ENCODE results near the gene L3MBTL4.

L3MBTL4 gene

GRCh38 chr18:5951515-5952091 lies 463.1 kb downstream of the L3MBTL4 start:
- no peak for DNase-seq (ENCODE audit: low read depth)
- TF ChIP-seq CTCF (IDR thresholded peaks at IDR 0.05; ENCODE audit: low read length, missing control alignments): no peak
- H3K4me3 ChIP-seq (replicated peaks; ENCODE audit: low read depth, low read length): no peak overlapping the region

GRCh38 chr18:5948781-5949180 lies 465.9 kb downstream of the L3MBTL4 start:
- no peak for DNase-seq (ENCODE audit: low read depth)
- no peak overlapping the region for H3K4me3 ChIP-seq (replicated peaks; ENCODE audit: low read depth, low read length)
- no peak for TF ChIP-seq CTCF (IDR thresholded peaks at IDR 0.05; ENCODE audit: low read length, missing control alignments)

DNA sequence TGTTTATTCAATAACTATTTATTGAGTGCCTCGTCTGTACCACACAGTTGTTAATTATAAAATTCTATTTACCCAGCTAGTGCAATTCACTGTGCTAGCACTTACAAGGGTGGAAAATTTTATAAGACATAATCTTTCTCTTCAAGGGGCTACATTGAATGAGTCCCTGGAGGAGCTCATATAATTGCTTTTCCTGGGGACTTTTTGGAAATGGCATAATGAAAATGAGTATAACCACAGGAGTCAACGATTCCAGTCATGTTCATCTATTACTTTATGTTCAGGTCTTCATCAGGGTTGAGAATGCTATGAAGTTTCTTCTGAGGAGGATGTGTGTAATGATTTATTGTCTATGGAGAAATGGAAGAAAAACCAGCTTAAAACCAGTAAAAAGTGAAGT lies 466.5 kb downstream of the L3MBTL4 start:
- DNase-seq (ENCODE audit: low read depth): no peak

GRCh38 chr18:5944448-5944847 lies 470.3 kb downstream of the L3MBTL4 start:
- no peak for DNase-seq (ENCODE audit: low read depth)
- H3K4me3 ChIP-seq (replicated peaks; ENCODE audit: low read depth, low read length): no peak overlapping the region
- no peak for TF ChIP-seq CTCF (IDR thresholded peaks at IDR 0.05; ENCODE audit: low read length, missing control alignments)

More for the DNA sequence above, 466.5 kb downstream of the L3MBTL4 start:
- H3K4me3 ChIP-seq (replicated peaks; ENCODE audit: low read depth, low read length): no peak overlapping the region
- TF ChIP-seq CTCF (IDR thresholded peaks at IDR 0.05; ENCODE audit: low read length, missing control alignments): no peak

DNA sequence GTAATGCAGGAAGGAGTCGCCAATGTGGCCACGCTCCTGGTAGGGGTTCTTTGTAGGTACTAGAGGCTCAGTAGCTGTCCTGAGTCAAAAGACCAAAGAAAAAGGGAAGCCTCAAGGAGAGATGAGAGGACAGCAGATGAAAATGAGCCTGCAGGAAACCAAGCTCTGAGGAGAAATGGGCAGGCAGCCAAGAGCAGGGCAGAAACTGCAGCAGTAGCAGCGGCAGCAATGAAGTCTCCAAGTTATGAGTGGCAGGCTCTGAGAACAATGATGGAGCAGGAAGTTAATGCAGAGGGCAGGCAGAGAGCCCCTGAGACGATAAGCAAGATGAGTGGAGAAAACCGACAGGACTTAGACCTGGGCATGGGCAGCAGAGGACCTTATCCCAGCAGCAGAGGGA lies 471.2 kb downstream of the L3MBTL4 start:
- no peak for TF ChIP-seq CTCF (IDR thresholded peaks at IDR 0.05; ENCODE audit: low read length, missing control alignments)

GRCh38 chr18:5942591-5942990 lies 472.1 kb downstream of the L3MBTL4 start:
- H3K4me3 ChIP-seq (replicated peaks; ENCODE audit: low read depth, low read length): no peak overlapping the region
- no peak for TF ChIP-seq CTCF (IDR thresholded peaks at IDR 0.05; ENCODE audit: low read length, missing control alignments)
- no peak for DNase-seq (ENCODE audit: low read depth)

More for the DNA sequence above, 471.2 kb downstream of the L3MBTL4 start:
- peak; percentile 17 for DNase-seq (ENCODE audit: low read depth)
- H3K4me3 ChIP-seq (replicated peaks; ENCODE audit: low read depth, low read length): no peak overlapping the region

DNA sequence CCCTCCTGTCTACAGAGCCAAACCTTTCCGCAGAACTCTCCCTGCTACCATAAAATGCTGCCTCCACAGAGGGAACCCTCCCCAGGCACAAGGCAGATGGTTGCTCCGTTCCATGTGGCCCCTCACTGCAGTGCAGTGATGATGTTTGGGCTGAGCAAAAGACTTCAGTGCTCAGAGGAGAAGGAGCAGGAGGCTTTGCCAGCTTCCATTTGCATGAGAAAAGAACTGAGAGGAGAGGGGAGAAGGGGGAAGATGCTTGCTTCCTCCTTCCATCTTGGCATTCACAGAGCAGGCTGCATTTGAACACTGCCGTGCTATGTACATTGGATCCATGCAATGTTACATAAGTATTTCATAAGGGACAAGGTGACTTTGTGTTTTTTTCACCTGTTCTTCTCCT lies 472.8 kb downstream of the L3MBTL4 start:
- H3K4me3 ChIP-seq (replicated peaks; ENCODE audit: low read depth, low read length): no peak overlapping the region
- TF ChIP-seq CTCF (IDR thresholded peaks at IDR 0.05; ENCODE audit: low read length, missing control alignments): no peak
- DNase-seq (ENCODE audit: low read depth): no peak
